Endodermal cell (in vitro differentiated cells): ENCODE data around the gene MUC12. TPM values are rescaled to one million over a fixed set of nuclear protein-coding genes. Genes with fewer than 3 reads are reported as not detected.
"Not testable (repeated sequence)": the region's sequence is repeated elsewhere in the genome, so short reads cannot be mapped to it uniquely, and the experiment has no call there.

Experiments used
- DNase-seq: peaks from one replicate; pipeline ENCODE4 v3.0.0-alpha.2; 2017
- H3K27ac ChIP-seq: 2 replicates; pipeline ENCODE4 v1.5.1; 2013; ENCODE audit warnings: mild to moderate bottlenecking, low read depth, low read length, moderate library complexity
- H3K27me3 ChIP-seq: 2 replicates; pipeline ENCODE4 v1.6.1; 2013; ENCODE audit warnings: mild to moderate bottlenecking, low read length, moderate library complexity; ENCODE audit not compliant: insufficient read depth, control insufficient read depth, poor library complexity, severe bottlenecking
- H3K36me3 ChIP-seq: 2 replicates; pipeline ENCODE4 v1.7.0; 2013; ENCODE audit warnings: mild to moderate bottlenecking, low read length, moderate library complexity; ENCODE audit not compliant: control insufficient read depth, insufficient read depth
- H3K4me1 ChIP-seq: one replicate; pipeline ENCODE4 v1.7.0; 2013; ENCODE audit warnings: low read length; ENCODE audit not compliant: control insufficient read depth, insufficient read depth
- H3K4me3 ChIP-seq: 2 replicates; pipeline ENCODE4 v1.5.1; 2013; ENCODE audit warnings: mild to moderate bottlenecking, low read length, moderate library complexity
- H3K9ac ChIP-seq: 2 replicates; pipeline ENCODE4 v1.6.1; 2013; ENCODE audit warnings: mild to moderate bottlenecking, low read length, moderate library complexity; ENCODE audit not compliant: poor library complexity, severe bottlenecking; ENCODE audit errors: extremely low read depth
- H3K9me3 ChIP-seq: 2 replicates; pipeline ENCODE4 v1.6.1; 2013; ENCODE audit warnings: mild to moderate bottlenecking, low read length, moderate library complexity; ENCODE audit not compliant: control insufficient read depth
- H3K27ac Mint-ChIP-seq: 2 replicates; pipeline ENCODE4 v1.8.0; 2020; ENCODE audit warnings: mixed read lengths
- H3K27me3 Mint-ChIP-seq: 2 replicates; pipeline ENCODE4 v1.8.0; 2021; ENCODE audit warnings: mild to moderate bottlenecking, mixed read lengths; ENCODE audit not compliant: insufficient read depth
- H3K36me3 Mint-ChIP-seq: 2 replicates; pipeline ENCODE4 v1.8.0; 2020; ENCODE audit warnings: low read depth, mixed read lengths
- H3K4me1 Mint-ChIP-seq: 2 replicates; pipeline ENCODE4 v1.8.0; 2020; ENCODE audit warnings: mixed read lengths
- H3K4me3 Mint-ChIP-seq: 2 replicates; pipeline ENCODE4 v1.8.0; 2020; ENCODE audit warnings: mild to moderate bottlenecking, moderate library complexity, mixed read lengths
- H3K9me3 Mint-ChIP-seq: 2 replicates; pipeline ENCODE4 v1.8.0; 2020; ENCODE audit warnings: mild to moderate bottlenecking, mixed read lengths
- CTCF ChIP-seq: fragments of 200-600 bp; sonication (generic); conservative IDR thresholded peaks from 2 replicates; pipeline ENCODE4 v1.5.0; 2021; ENCODE audit warnings: antibody characterized with exemption, mild to moderate bottlenecking
- WGBS, 2 experiments: methylation state at CpG; one replicate each; pipeline versions ENCODE4 v1.1.5 to v1.1.7; 2013; ENCODE audit warnings: missing lambda C conversion rate in 2 of 2, mixed read lengths in 1 of 2; ENCODE audit not compliant: insufficient coverage in 1 of 2, insufficient read length in 1 of 2; 5-methylcytosine and 5-hydroxymethylcytosine counted together
- total RNA-seq, 2 donors: library from RNA; stranded (reverse); fragmentation: NEBNext Ultra II Directional in 1 of 2; extraction: Animal tissue kit (Norgen Biotek cat#: 25700) in 1 of 2; gene quantifications; 2 replicates in 1 of 2; 3 replicates in 1 of 2; pipeline ENCODE4 v1.2.1, GENCODE V29; 2021

Gene MUC12
- total RNA-seq, 2 donors from 2014 or later: 2.9 to 3.3 TPM

- not testable (repeated sequence) for H3K27ac ChIP-seq, H3K4me1 Mint-ChIP-seq, H3K4me1 ChIP-seq, H3K9ac ChIP-seq, H3K27me3 ChIP-seq, H3K27ac Mint-ChIP-seq, H3K9me3 Mint-ChIP-seq, H3K27me3 Mint-ChIP-seq, H3K9me3 ChIP-seq, DNase-seq, H3K4me3 ChIP-seq, H3K4me3 Mint-ChIP-seq, H3K36me3 ChIP-seq, H3K36me3 Mint-ChIP-seq
- whole genome bisulfite sequencing, 2 experiments: 82 to 100% methylated on average over 1 to 2 of the region's 2 CpGs
Observed at GRCh38 chr7:101007361-101007760, 38.0 kb downstream of the MUC12 start.

GRCh38 chr7:101009629-101010028 lies 40.3 kb downstream of the MUC12 start:
- Histone ChIP-seq H3K9ac (no peak overlapping the region), H3K27ac (no peak overlapping the region), H3K9me3 (no peaks in the 10 kb centered on the region), H3K36me3 (no peaks in the 10 kb centered on the region), H3K27me3 (no peaks in the 10 kb centered on the region), H3K4me1 (no peaks in the 10 kb centered on the region), H3K4me3 (no peak overlapping the region)
- H3K27me3 Mint-ChIP-seq: no peaks in the 10 kb centered on the region
- DNase-seq: no peak
- WGBS, 2 experiments: 87 to 97% methylated on average over 5 of the region's 5 CpGs
- TF ChIP-seq CTCF: no peak
- no peak overlapping the region for H3K4me3 Mint-ChIP-seq
- no peaks in the 10 kb centered on the region for H3K9me3 Mint-ChIP-seq
- H3K4me1 Mint-ChIP-seq: peaks cover 4% of the 10 kb centered on the region
- H3K27ac Mint-ChIP-seq: no peak overlapping the region
- H3K36me3 Mint-ChIP-seq: peaks cover 13% of the 10 kb centered on the region

- Histone ChIP-seq H3K4me1 (no peaks in the 10 kb centered on the region), H3K9ac (no peak overlapping the region), H3K36me3 (no peaks in the 10 kb centered on the region), H3K27ac (no peak overlapping the region), H3K9me3 (no peaks in the 10 kb centered on the region), H3K4me3 (no peak overlapping the region), H3K27me3 (peaks cover 5% of the 10 kb centered on the region)
- Mint-ChIP-seq H3K27ac (no peak overlapping the region), H3K36me3 (peaks cover 13% of the 10 kb centered on the region), H3K27me3 (peaks cover 9% of the 10 kb centered on the region), H3K4me1 (peaks cover 7% of the 10 kb centered on the region), H3K9me3 (no peaks in the 10 kb centered on the region), H3K4me3 (no peak overlapping the region)
- 92 to 100% methylated on average over 2 to 6 of the region's 6 CpGs for WGBS, 2 experiments
- DNase-seq: no peak
- no peak for TF ChIP-seq CTCF
Observed at GRCh38 chr7:101012931-101013330, 43.6 kb downstream of the MUC12 start.

- H3K4me1 Mint-ChIP-seq: peaks cover 3% of the 10 kb centered on the region
- Histone ChIP-seq H3K9ac (no peak overlapping the region), H3K4me3 (no peak overlapping the region), H3K36me3 (no peaks in the 10 kb centered on the region), H3K9me3 (no peaks in the 10 kb centered on the region), H3K4me1 (no peaks in the 10 kb centered on the region), H3K27me3 (peaks cover 5% of the 10 kb centered on the region), H3K27ac (no peak overlapping the region)
- no peak for TF ChIP-seq CTCF
- H3K27me3 Mint-ChIP-seq: peaks cover 10% of the 10 kb centered on the region
- H3K36me3 Mint-ChIP-seq: peaks cover 11% of the 10 kb centered on the region
- no peak for DNase-seq
- H3K9me3 Mint-ChIP-seq: no peaks in the 10 kb centered on the region
- no peak overlapping the region for H3K27ac Mint-ChIP-seq
- peak overlapping the region; percentile 64 for H3K4me3 Mint-ChIP-seq
- 84 to 86% methylated on average over 7 to 8 of the region's 8 CpGs for WGBS, 2 experiments
Observed at GRCh38 chr7:101015626-101016025, 46.3 kb downstream of the MUC12 start.
